ENCODE data around the gene ANKRD17.

Gene ANKRD17

GRCh38 chr4:73170518-73171198, 87.9 kb downstream of the ANKRD17 start:
- Histone ChIP-seq H2AK5ac (ENCODE audit: low read length, severe bottlenecking) (no peak overlapping the region), H3K9me3 (ENCODE audit: control insufficient read depth, low read length) (peaks cover 48% of the 10 kb centered on the region), H3K4ac (ENCODE audit: low read depth in 1 of 2, low read length in 2 of 2) (no peak overlapping the region), H3K4me3 (ENCODE audit: insufficient read depth in 1 of 2, low read depth in 1 of 2, low read length in 2 of 2) (no peak overlapping the region), H3K79me1 (replicated peaks; ENCODE audit: low read length, poor library complexity, severe bottlenecking) (peaks cover 22% of the 10 kb centered on the region), H2AFZ (ENCODE audit: low read depth, low read length) (no peak overlapping the region), H2BK5ac (ENCODE audit: low read depth, low read length, poor library complexity, severe bottlenecking) (no peak overlapping the region), H3K14ac (ENCODE audit: low read length in 2 of 2) (no peak overlapping the region), H3K36me3 (ENCODE audit: control insufficient read depth in 1 of 2, insufficient read depth in 2 of 2, low read depth in 1 of 2, low read length in 2 of 2) (peaks cover 25 to 99% of the 10 kb centered on the region in 2 experiments), H3K27ac (ENCODE audit: low read length, poor library complexity, severe bottlenecking) (no peak overlapping the region), H4K8ac (ENCODE audit: low read length) (no peak overlapping the region), H2BK12ac (ENCODE audit: low read length in 2 of 2) (no peak overlapping the region), H3K18ac (ENCODE audit: low read depth in 1 of 2, low read length in 2 of 2) (no peak overlapping the region), H4K91ac (ENCODE audit: low read length) (no peak overlapping the region), H3K27me3 (ENCODE audit: control insufficient read depth in 1 of 2, insufficient read depth in 1 of 2, low read length in 2 of 2) (no peaks in the 10 kb centered on the region), H3K23ac (ENCODE audit: low read length in 2 of 2) (no peak overlapping the region), H2BK15ac (ENCODE audit: low read depth, poor library complexity, severe bottlenecking) (no peak overlapping the region), H3K4me1 (ENCODE audit: control insufficient read depth, insufficient read depth, low read depth, low read length) (no peaks in the 10 kb centered on the region), H3K9ac (ENCODE audit: low read length) (no peak overlapping the region), H2BK120ac (ENCODE audit: low read depth, low read length) (no peak overlapping the region), H3K4me2 (ENCODE audit: low read length, poor library complexity, severe bottlenecking) (no peak overlapping the region)
- no peak for DNase-seq
- WGBS: 97% methylated on average over 7 of the region's 7 CpGs

- Histone ChIP-seq H3K27ac (ENCODE audit: low read length, poor library complexity, severe bottlenecking) (no peak overlapping the region), H3K18ac (ENCODE audit: low read depth in 1 of 2, low read length in 2 of 2) (no peak overlapping the region), H3K36me3 (ENCODE audit: control insufficient read depth in 1 of 2, insufficient read depth in 2 of 2, low read depth in 1 of 2, low read length in 2 of 2) (peaks cover 33 to 92% of the 10 kb centered on the region in 2 experiments), H2AK5ac (ENCODE audit: low read length, severe bottlenecking) (no peak overlapping the region), H3K9ac (ENCODE audit: low read length) (no peak overlapping the region), H2BK12ac (ENCODE audit: low read length in 2 of 2) (no peak overlapping the region), H3K14ac (ENCODE audit: low read length in 2 of 2) (no peak overlapping the region), H4K8ac (ENCODE audit: low read length) (no peak overlapping the region), H2AFZ (ENCODE audit: low read depth, low read length) (no peak overlapping the region), H3K4me3 (ENCODE audit: insufficient read depth in 1 of 2, low read depth in 1 of 2, low read length in 2 of 2) (no peak overlapping the region), H3K79me1 (replicated peaks; ENCODE audit: low read length, poor library complexity, severe bottlenecking) (peaks cover 29% of the 10 kb centered on the region), H3K27me3 (ENCODE audit: control insufficient read depth in 1 of 2, insufficient read depth in 1 of 2, low read length in 2 of 2) (no peaks in the 10 kb centered on the region), H2BK120ac (ENCODE audit: low read depth, low read length) (no peak overlapping the region), H3K9me3 (ENCODE audit: control insufficient read depth, low read length) (peaks cover 32% of the 10 kb centered on the region), H3K4ac (ENCODE audit: low read depth in 1 of 2, low read length in 2 of 2) (no peak overlapping the region), H2BK5ac (ENCODE audit: low read depth, low read length, poor library complexity, severe bottlenecking) (no peak overlapping the region), H3K4me2 (ENCODE audit: low read length, poor library complexity, severe bottlenecking) (no peak overlapping the region), H4K91ac (ENCODE audit: low read length) (no peak overlapping the region), H3K4me1 (ENCODE audit: control insufficient read depth, insufficient read depth, low read depth, low read length) (no peaks in the 10 kb centered on the region), H3K23ac (ENCODE audit: low read length in 2 of 2) (no peak overlapping the region), H2BK15ac (ENCODE audit: low read depth, poor library complexity, severe bottlenecking) (no peak overlapping the region)
- DNase-seq: no peak
Observed at GRCh38 chr4:73166212-73166611, 92.4 kb downstream of the ANKRD17 start.

GRCh38 chr4:73161527-73162185, 96.9 kb downstream of the ANKRD17 start:
- Histone ChIP-seq H3K4me3 (ENCODE audit: insufficient read depth in 1 of 2, low read depth in 1 of 2, low read length in 2 of 2) (no peak overlapping the region), H3K4me2 (ENCODE audit: low read length, poor library complexity, severe bottlenecking) (no peak overlapping the region), H3K23ac (ENCODE audit: low read length in 2 of 2) (no peak overlapping the region), H4K8ac (ENCODE audit: low read length) (no peak overlapping the region), H3K27me3 (ENCODE audit: control insufficient read depth in 1 of 2, insufficient read depth in 1 of 2, low read length in 2 of 2) (no peaks in the 10 kb centered on the region), H2AFZ (ENCODE audit: low read depth, low read length) (no peak overlapping the region), H2BK15ac (ENCODE audit: low read depth, poor library complexity, severe bottlenecking) (no peak overlapping the region), H3K4ac (ENCODE audit: low read depth in 1 of 2, low read length in 2 of 2) (no peak overlapping the region), H3K36me3 (ENCODE audit: control insufficient read depth in 1 of 2, insufficient read depth in 2 of 2, low read depth in 1 of 2, low read length in 2 of 2) (peaks cover 17 to 79% of the 10 kb centered on the region in 2 experiments), H2BK5ac (ENCODE audit: low read depth, low read length, poor library complexity, severe bottlenecking) (no peak overlapping the region), H3K14ac (ENCODE audit: low read length in 2 of 2) (no peak overlapping the region), H3K27ac (ENCODE audit: low read length, poor library complexity, severe bottlenecking) (no peak overlapping the region), H2BK120ac (ENCODE audit: low read depth, low read length) (no peak overlapping the region), H3K18ac (ENCODE audit: low read depth in 1 of 2, low read length in 2 of 2) (no peak overlapping the region), H2AK5ac (ENCODE audit: low read length, severe bottlenecking) (no peak overlapping the region), H3K9ac (ENCODE audit: low read length) (no peak overlapping the region), H3K4me1 (ENCODE audit: control insufficient read depth, insufficient read depth, low read depth, low read length) (no peaks in the 10 kb centered on the region), H3K9me3 (ENCODE audit: control insufficient read depth, low read length) (peaks cover 14% of the 10 kb centered on the region), H3K79me1 (replicated peaks; ENCODE audit: low read length, poor library complexity, severe bottlenecking) (peaks cover 19% of the 10 kb centered on the region), H2BK12ac (ENCODE audit: low read length in 2 of 2) (no peak overlapping the region), H4K91ac (ENCODE audit: low read length) (no peak overlapping the region)
- 81% methylated on average over 6 of the region's 8 CpGs for WGBS
- DNase-seq: peak; percentile 37

GRCh38 chr4:73156394-73156793, 102.2 kb downstream of the ANKRD17 start:
- peaks cover 9 to 74% of the 10 kb centered on the region in 2 experiments for H3K36me3 ChIP-seq (ENCODE audit: control insufficient read depth in 1 of 2, insufficient read depth in 2 of 2, low read depth in 1 of 2, low read length in 2 of 2)
- H3K4me1 ChIP-seq (ENCODE audit: control insufficient read depth, insufficient read depth, low read depth, low read length): no peaks in the 10 kb centered on the region
- no peak for DNase-seq
- no peak overlapping the region for H3K4me2 ChIP-seq (ENCODE audit: low read length, poor library complexity, severe bottlenecking)
- H3K14ac ChIP-seq (ENCODE audit: low read length in 2 of 2): no peak overlapping the region
- H3K79me1 ChIP-seq (replicated peaks; ENCODE audit: low read length, poor library complexity, severe bottlenecking): peaks cover 16% of the 10 kb centered on the region
- no peak overlapping the region for H3K27ac ChIP-seq (ENCODE audit: low read length, poor library complexity, severe bottlenecking)
- no peak overlapping the region for H2BK12ac ChIP-seq (ENCODE audit: low read length in 2 of 2)
- no peak overlapping the region for H3K4me3 ChIP-seq (ENCODE audit: insufficient read depth in 1 of 2, low read depth in 1 of 2, low read length in 2 of 2)
- no peak overlapping the region for H3K23ac ChIP-seq (ENCODE audit: low read length in 2 of 2)
- H4K91ac ChIP-seq (ENCODE audit: low read length): no peak overlapping the region
- 100% methylated on average over 2 of the region's 3 CpGs for WGBS
- no peak overlapping the region for H3K4ac ChIP-seq (ENCODE audit: low read depth in 1 of 2, low read length in 2 of 2)
- no peak overlapping the region for H3K18ac ChIP-seq (ENCODE audit: low read depth in 1 of 2, low read length in 2 of 2)
- no peak overlapping the region for H2BK5ac ChIP-seq (ENCODE audit: low read depth, low read length, poor library complexity, severe bottlenecking)
- H2AFZ ChIP-seq (ENCODE audit: low read depth, low read length): no peak overlapping the region
- no peaks in the 10 kb centered on the region for H3K9me3 ChIP-seq (ENCODE audit: control insufficient read depth, low read length)
- no peak overlapping the region for H2AK5ac ChIP-seq (ENCODE audit: low read length, severe bottlenecking)
- H3K27me3 ChIP-seq (ENCODE audit: control insufficient read depth in 1 of 2, insufficient read depth in 1 of 2, low read length in 2 of 2): no peaks in the 10 kb centered on the region
- H2BK15ac ChIP-seq (ENCODE audit: low read depth, poor library complexity, severe bottlenecking): no peak overlapping the region
- no peak overlapping the region for H4K8ac ChIP-seq (ENCODE audit: low read length)
- H3K9ac ChIP-seq (ENCODE audit: low read length): no peak overlapping the region
- no peak overlapping the region for H2BK120ac ChIP-seq (ENCODE audit: low read depth, low read length)

All from mesenchymal stem cell (in vitro differentiated cells and primary cell).